Transverse colon (tissue), 4 donors: Measurements from ENCODE around the gene PUSL1. TPM values are rescaled to one million over a fixed set of nuclear protein-coding genes. Genes with fewer than 3 reads are reported as not detected.
A peak's percentile ranks its signal among the peaks of the same experiment; 100 is the strongest.

ENCODE experiments used
- DNase-seq: peaks from one replicate; pipeline ENCODE4 v3.0.0-alpha.2; 2019
- H3K27ac ChIP-seq, 4 donors: fragments of 200-600 bp; sonication (generic); 2 replicates each; pipeline ENCODE4 v1.5.1; 2016 to 2018; ENCODE audit warnings: inconsistent platforms in 4 of 4
- H3K27me3 ChIP-seq: fragments of 200-600 bp; sonication (generic); 2 replicates; pipeline ENCODE4 v1.5.1; 2017; ENCODE audit warnings: inconsistent platforms
- H3K36me3 ChIP-seq, 4 donors: fragments of 200-600 bp; sonication (generic); 2 replicates each; pipeline ENCODE4 v1.5.1; 2017 to 2019; ENCODE audit warnings: inconsistent platforms in 4 of 4
- H3K4me1 ChIP-seq, 4 donors: fragments of 200-600 bp; sonication (generic); 2 replicates each; pipeline ENCODE4 v1.5.1; 2017 to 2020; ENCODE audit warnings: inconsistent platforms in 4 of 4
- H3K4me3 ChIP-seq, 4 donors: fragments of 200-600 bp; sonication (generic); 1 replicate in 1 of 4; 2 replicates in 3 of 4; pipeline versions ENCODE4 v1.5.1 to v1.6.1; 2017 to 2019; ENCODE audit warnings: inconsistent platforms in 4 of 4
- H3K9me3 ChIP-seq, 2 donors: fragments of 200-600 bp; sonication (generic); 2 replicates each; pipeline ENCODE4 v1.5.1; 2017 to 2019; ENCODE audit warnings: inconsistent platforms in 2 of 2
- EP300 ChIP-seq: sonication (generic); formaldehyde crosslinking; IDR thresholded peaks from one replicate; pipeline ENCODE4 v1.6.1; 2017; ENCODE audit warnings: antibody characterized with exemption, low read depth
- POLR2A ChIP-seq: fragments of 450-650 bp; IDR thresholded peaks from one replicate; pipeline ENCODE4 v1.6.1; 2016; ENCODE audit warnings: antibody characterized with exemption, mild to moderate bottlenecking, moderate library complexity
- POLR2AphosphoS5 ChIP-seq, 3 donors: sonication (generic); formaldehyde crosslinking; IDR thresholded peaks; one replicate each; pipeline ENCODE4 v1.6.1; 2016; ENCODE audit warnings: antibody characterized with exemption in 3 of 3
- WGBS, 2 donors: methylation state at CpG; one replicate each; pipeline ENCODE4 v1.1.5; 2018; ENCODE audit warnings: low coverage in 1 of 2; 5-methylcytosine and 5-hydroxymethylcytosine counted together
- in situ Hi-C, 4 donors: fragments of 200-750 bp; cut with MboI; loops; one replicate each; pipeline versions ENCODE4 v1.15.0 to v1.15.1; 2017; ENCODE audit warnings: low sequenced_read_pairs in 3 of 4, low pct_ligation_motif_present in 1 of 4, low pct_unique_long_range_greater_than_20kb in 1 of 4
- intact Hi-C: fragments of 100-400 bp; cut with DNase I; formaldehyde crosslinking; loops from one replicate; pipeline ENCODE4 v1.15.1; 2023; ENCODE audit warnings: low total_unique reads
- total RNA-seq, 4 donors: library from RNA; depleted of rRNA; stranded (reverse); fragments of >200 nt; gene quantifications; one replicate each; pipeline ENCODE4 v1.1.0, GENCODE V29; 2016
- TF ChIP-seq, protein P1 (sequence below), 5 experiments: fragments of 200-600 bp in 3 of 5; fragments of 450-650 bp in 2 of 5; sonication (generic) in 3 of 5; IDR thresholded peaks; 1 replicate in 2 of 5; 2 replicates in 3 of 5; pipeline ENCODE4 v1.5.1; 2016 to 2017; ENCODE audit warnings: antibody characterized with exemption in 5 of 5, inconsistent platforms in 3 of 5, mild to moderate bottlenecking in 2 of 5, moderate library complexity in 1 of 5

PUSL1 gene
- total RNA-seq, 4 donors from 2014 or later = 7.0 to 35.9 (median 20.5) TPM

DNA sequence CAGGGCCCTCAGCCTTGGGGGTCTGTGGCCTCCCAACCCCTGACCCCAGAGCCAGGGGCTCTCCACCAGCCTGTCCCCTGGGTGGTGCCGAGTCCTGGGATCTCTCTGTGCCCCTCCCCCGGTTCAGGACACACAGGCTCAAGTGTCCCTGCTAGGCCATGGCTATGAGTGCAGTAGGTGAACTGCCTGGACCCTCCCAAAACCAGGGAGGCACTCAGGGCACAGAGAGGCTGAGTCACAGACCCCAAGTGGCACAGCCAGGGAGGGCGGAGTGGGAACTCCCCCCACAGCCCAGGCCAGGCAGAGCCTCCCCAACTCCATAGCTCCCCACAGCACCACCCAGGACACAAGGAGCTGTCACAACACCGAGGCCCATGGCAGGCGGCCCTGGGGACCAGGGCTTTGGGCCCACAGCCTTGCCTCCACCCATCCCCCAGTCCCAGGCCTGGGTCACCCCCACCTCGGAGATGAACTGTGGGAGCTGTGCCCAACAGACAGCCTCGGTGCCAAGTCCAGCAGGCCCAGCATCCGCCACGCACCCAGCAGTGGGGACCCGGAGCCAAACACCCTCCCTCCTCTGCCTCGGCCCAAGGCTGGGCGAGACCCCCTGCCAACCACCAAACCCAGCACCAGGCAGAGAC lies 37.6 kb downstream of the PUSL1 start:
- DNase-seq = no peak
- Histone ChIP-seq H3K9me3 (no peaks in the 10 kb centered on the region), H3K4me3 (no peak overlapping the region), H3K36me3 (no peaks in the 10 kb centered on the region), H3K27me3 (no peaks in the 10 kb centered on the region), H3K4me1 (peaks cover 34 to 42% (median 37%) of the 10 kb centered on the region in 4 donors), H3K27ac (no peak overlapping the region)
- intact Hi-C loops = no loop called here
- TF ChIP-seq EP300 (no peak), POLR2A (no peak), POLR2AphosphoS5 (IDR thresholded peaks at IDR 0.05) (no peak)
- TF ChIP-seq, protein P1, sequence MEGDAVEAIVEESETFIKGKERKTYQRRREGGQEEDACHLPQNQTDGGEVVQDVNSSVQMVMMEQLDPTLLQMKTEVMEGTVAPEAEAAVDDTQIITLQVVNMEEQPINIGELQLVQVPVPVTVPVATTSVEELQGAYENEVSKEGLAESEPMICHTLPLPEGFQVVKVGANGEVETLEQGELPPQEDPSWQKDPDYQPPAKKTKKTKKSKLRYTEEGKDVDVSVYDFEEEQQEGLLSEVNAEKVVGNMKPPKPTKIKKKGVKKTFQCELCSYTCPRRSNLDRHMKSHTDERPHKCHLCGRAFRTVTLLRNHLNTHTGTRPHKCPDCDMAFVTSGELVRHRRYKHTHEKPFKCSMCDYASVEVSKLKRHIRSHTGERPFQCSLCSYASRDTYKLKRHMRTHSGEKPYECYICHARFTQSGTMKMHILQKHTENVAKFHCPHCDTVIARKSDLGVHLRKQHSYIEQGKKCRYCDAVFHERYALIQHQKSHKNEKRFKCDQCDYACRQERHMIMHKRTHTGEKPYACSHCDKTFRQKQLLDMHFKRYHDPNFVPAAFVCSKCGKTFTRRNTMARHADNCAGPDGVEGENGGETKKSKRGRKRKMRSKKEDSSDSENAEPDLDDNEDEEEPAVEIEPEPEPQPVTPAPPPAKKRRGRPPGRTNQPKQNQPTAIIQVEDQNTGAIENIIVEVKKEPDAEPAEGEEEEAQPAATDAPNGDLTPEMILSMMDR (IDR thresholded peaks at IDR 0.05) = no peak
- whole genome bisulfite sequencing, 2 donors = 68 to 80% methylated on average over 2 to 7 of the region's 12 CpGs
- in situ Hi-C loops = no loop called here

DNA sequence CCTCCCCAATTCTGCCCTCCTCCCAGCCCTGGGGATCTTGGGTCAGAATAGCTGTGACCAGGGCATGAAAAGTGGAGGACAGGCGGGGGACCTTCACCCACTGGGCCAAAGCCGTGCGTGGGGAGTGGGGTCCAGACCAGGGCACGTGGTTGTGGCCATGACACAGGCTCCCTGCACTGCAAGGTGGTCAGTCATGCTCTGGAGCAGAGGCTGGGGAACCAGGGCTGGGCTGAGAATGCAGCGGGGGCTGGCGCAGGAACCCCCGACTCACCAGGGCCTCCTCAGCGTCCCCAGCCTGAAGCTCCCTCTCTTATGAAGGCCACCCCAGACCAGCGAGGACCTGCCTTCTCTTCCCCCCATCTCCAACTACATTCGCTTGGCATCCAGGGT lies 38.1 kb downstream of the PUSL1 start:
- Histone ChIP-seq H3K27ac (peak overlapping the region in 1 of 4 donors; percentile 81), H3K27me3 (no peaks in the 10 kb centered on the region), H3K4me3 (no peak overlapping the region), H3K9me3 (no peaks in the 10 kb centered on the region), H3K4me1 (peaks cover 34 to 45% (median 38%) of the 10 kb centered on the region in 4 donors), H3K36me3 (no peaks in the 10 kb centered on the region)
- DNase-seq = no peak
- intact Hi-C loops (no loop called here), in situ Hi-C loops (no loop called here)
- 84% methylated on average over 10 of the region's 10 CpGs; no CpG with 5 or more reads in 1 of the 2 donors for WGBS, 2 donors
- TF ChIP-seq EP300 (no peak), POLR2AphosphoS5 (IDR thresholded peaks at IDR 0.05) (no peak), POLR2A (no peak)
- TF ChIP-seq, protein P1 (IDR thresholded peaks at IDR 0.05) = no peak

DNA sequence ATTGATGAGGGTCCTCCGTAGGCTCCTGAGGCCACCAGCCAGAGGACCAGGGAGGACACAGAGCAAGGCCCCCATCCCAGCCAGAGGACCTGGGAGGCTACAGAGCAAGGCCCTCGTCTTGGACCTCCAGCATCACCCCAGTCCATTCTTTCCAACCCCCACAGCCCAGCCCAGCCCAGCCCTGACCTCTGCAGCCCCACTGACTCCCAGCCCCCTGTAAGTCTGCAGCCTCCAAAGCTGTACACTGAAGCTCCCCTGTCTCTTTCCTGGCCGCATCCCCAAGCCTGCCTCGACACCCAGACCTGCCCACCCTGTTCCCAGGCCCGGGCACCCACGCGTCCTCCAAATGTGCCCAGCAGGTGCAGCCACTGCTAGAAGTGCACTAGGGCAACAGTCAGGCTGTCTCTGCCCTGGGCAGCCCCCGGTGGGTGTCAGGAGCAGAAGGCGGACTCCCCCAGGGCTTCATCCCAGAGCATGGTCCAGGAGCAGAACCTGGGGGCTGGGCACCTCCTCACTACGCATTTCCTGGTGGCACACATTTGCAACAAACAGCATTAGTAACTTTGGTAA lies 38.7 kb downstream of the PUSL1 start:
- intact Hi-C loops (no loop called here), in situ Hi-C loops (no loop called here)
- TF ChIP-seq EP300 (no peak), POLR2AphosphoS5 (IDR thresholded peaks at IDR 0.05) (no peak), POLR2A (no peak)
- TF ChIP-seq, protein P1 (IDR thresholded peaks at IDR 0.05) = no peak
- H3K4me1 ChIP-seq = peaks cover 34 to 49% (median 39%) of the 10 kb centered on the region in 4 donors
- DNase-seq = no peak
- peak overlapping the region; percentile 81 to 91 (median 87) for H3K27ac ChIP-seq
- peak overlapping the region in 3 of 4 donors; percentile 81 to 87 (median 85) for H3K4me3 ChIP-seq
- WGBS, 2 donors = 67% methylated on average over 10 of the region's 10 CpGs; no CpG with 5 or more reads in 1 of the 2 donors
- no peaks in the 10 kb centered on the region for H3K9me3 ChIP-seq
- H3K27me3 ChIP-seq = no peaks in the 10 kb centered on the region
- no peaks in the 10 kb centered on the region for H3K36me3 ChIP-seq

DNA sequence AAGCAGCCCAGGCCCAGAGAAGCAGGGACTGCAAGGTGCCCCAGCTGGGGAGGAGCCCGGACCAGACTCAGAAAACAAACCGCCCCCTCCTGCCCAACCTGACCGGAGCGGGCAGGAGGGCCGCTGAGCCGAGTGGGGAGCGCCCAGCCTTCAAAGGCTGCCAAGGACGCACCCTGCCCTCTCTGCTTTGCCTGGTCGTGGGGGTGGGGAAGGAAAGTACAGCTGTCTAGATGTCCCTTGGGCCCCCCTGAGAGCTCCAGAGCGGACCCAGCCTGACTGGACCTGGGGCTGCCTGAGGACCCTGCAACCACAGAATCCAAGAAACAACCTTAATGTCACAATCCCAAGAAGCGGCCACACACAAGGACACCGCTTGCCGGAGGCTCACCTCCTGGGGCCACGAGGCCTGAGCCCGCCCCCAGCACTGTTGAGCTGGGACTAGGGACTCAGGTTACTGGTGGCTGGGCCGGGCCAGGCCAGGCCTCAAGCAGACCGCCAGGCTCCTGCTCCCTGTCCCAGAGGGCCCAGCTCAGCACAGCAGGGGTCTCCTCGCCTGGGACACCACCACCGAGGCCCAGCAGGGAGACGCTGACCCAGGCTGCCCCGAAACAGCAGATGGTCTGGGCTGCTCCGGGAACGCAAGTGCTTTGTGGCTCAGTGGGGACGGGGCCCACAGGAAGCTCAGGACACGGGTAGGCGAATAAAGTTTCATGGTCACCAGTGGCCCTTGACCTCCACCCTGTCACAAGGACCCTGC lies 39.4 kb downstream of the PUSL1 start:
- WGBS, 2 donors = 25% methylated on average over 22 of the region's 26 CpGs; no CpG with 5 or more reads in 1 of the 2 donors
- intact Hi-C loops (no loop called here), in situ Hi-C loops (no loop called here)
- peaks cover 1% of the 10 kb centered on the region for H3K27me3 ChIP-seq
- peaks cover 34 to 49% (median 39%) of the 10 kb centered on the region in 4 donors for H3K4me1 ChIP-seq
- peak overlapping the region; percentile 81 to 91 (median 87) for H3K27ac ChIP-seq
- TF ChIP-seq, protein P1 (IDR thresholded peaks at IDR 0.05) = no peak
- TF ChIP-seq POLR2AphosphoS5 (IDR thresholded peaks at IDR 0.05) (peak in 1 of 3 donors; percentile 39), POLR2A (peak; percentile 49), EP300 (no peak)
- no peaks in the 10 kb centered on the region for H3K36me3 ChIP-seq
- DNase-seq = peak; percentile 82
- peak overlapping the region; percentile 81 to 89 (median 86) for H3K4me3 ChIP-seq
- H3K9me3 ChIP-seq = no peaks in the 10 kb centered on the region
